GM12891 (cell line): ENCODE data around the gene RNF130.

Experiments
- POLR2A ChIP-seq: IDR thresholded peaks from 2 replicates; pipeline ENCODE4 v1.6.1; 2011; ENCODE audit warnings: low read depth, low read length, control low read depth
- POLR2AphosphoS5 ChIP-seq: IDR thresholded peaks from 2 replicates; pipeline ENCODE4 v1.6.1; 2011; ENCODE audit warnings: low read depth, low read length, control low read depth
- SPI1 ChIP-seq: IDR thresholded peaks from 2 replicates; pipeline ENCODE4 v1.6.1; 2011; ENCODE audit warnings: low read depth, low read length, control low read depth
- TAF1 ChIP-seq: IDR thresholded peaks from 2 replicates; pipeline ENCODE4 v1.6.1; 2011; ENCODE audit warnings: low read depth, low read length, control low read depth

DNA sequence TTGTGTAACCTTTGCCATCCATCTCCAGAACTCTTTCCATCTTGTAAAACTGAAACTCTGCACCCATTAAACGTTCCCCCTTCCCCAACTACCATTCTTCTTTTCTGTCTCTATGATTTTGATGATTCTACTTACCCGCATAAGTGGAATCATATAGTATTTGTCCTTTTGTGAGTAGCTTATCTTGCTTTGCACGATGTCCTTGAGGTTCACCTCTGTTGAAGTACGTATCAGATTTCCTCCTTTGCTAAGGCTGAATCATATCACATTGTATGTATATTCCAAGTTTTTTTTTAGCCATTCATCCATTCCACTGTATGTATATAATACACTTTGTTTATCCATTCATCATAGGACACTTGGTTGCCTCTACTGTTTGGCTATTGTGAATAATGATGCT, 2.9 kb upstream of the RNF130 start:
- TF ChIP-seq POLR2A = no peak
- no peak for TF ChIP-seq POLR2AphosphoS5
- no peak for TF ChIP-seq TAF1
- no peak for TF ChIP-seq SPI1
